ENCODE data around the gene TTN.

The TTN gene

GRCh38 chr2:178811901-178812300 lies 4.7 kb upstream of the TTN start:
- no peak for DNase-seq (ENCODE audit: low read depth)

GRCh38 chr2:178811045-178811444 lies 3.8 kb upstream of the TTN start:
- DNase-seq (ENCODE audit: low read depth) = no peak

DNA sequence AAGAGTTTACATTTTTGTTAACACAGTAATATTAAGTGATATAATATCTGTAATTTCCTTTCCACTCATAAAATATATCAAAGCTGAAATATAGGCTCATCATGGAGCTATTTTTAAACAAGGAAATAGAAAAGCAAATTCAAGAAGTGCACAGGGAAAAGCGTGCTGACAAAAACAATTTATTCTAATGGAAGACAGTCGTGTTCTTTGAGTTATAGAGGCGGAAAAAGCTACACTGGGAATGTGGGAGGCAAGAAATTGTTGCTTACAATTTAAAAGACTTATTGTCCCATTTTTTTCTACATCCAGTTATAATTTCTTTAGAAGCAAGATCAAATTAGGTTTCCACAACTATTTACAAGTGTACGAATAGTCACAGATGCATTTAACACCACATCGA lies 3.2 kb upstream of the TTN start:
- no peak for DNase-seq (ENCODE audit: low read depth)

DNA sequence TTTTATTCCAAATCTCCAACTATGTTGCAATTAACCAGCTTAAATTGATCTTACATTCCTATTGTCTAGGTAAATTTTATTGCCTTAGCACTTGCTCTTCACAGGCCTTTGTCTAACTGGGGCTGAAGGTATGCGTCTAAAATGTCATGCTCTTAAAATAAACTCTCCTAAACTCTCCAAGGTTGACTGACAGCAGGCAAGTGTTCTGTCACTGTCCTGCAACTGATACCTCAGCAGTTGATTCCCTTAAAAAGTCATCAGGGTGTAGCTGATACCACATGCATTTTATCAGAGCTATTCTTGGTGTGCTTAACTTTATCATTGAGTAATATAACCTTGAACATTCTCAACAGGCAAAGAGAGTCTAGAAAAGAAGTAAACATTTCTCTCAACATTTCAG lies 680 bp downstream of the TTN start:
- no peak for DNase-seq (ENCODE audit: low read depth)

GRCh38 chr2:178805457-178805856 lies 1.8 kb downstream of the TTN start:
- no peak for DNase-seq (ENCODE audit: low read depth)

DNA sequence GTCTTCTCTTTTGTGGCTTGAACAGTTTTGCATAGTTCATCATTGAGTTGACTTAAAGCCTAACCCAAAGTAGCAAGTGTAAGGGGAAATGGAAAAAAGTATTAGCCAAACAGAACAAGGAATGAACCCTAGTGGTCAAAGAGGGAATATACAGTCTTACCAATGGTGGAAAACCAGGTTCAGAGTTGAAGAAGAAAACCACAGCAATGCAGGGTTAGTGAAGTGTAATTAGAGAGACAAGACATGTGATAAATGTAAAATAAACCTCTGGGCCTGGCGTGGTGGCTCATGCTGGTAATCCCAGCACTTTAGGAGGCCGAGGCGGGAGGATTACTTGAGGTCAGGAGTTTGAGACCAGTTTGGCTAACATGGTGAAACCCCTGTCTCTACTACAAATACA lies 2.4 kb downstream of the TTN start:
- DNase-seq (ENCODE audit: low read depth) = no peak

GRCh38 chr2:178800510-178800909 lies 6.7 kb downstream of the TTN start:
- DNase-seq (ENCODE audit: low read depth) = no peak

GRCh38 chr2:178799305-178799704 lies 7.9 kb downstream of the TTN start:
- no peak for DNase-seq (ENCODE audit: low read depth)

- DNase-seq (ENCODE audit: low read depth) = peak; percentile 6
Measured at GRCh38 chr2:178796079-178796677, 11.0 kb downstream of the TTN start.

DNA sequence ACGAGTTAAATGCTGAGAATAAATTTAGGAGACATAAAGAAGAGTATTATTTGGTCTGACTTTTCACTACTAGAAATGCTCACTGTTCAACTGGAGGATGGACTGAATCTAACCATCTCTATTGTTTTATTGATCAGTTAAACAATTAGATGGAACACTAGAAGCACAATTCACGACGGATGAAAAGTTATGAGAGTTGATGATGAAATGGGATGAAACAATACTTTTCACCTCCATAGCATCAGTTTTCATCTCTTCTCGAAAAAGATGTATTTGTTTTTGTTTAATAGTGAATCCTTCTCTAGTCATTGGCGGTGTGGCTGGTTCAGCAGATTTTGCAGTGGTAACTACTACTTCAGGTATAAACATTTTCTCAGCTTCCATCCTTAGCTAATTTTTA lies 19.3 kb downstream of the TTN start:
- no peak for DNase-seq (ENCODE audit: low read depth)

DNA sequence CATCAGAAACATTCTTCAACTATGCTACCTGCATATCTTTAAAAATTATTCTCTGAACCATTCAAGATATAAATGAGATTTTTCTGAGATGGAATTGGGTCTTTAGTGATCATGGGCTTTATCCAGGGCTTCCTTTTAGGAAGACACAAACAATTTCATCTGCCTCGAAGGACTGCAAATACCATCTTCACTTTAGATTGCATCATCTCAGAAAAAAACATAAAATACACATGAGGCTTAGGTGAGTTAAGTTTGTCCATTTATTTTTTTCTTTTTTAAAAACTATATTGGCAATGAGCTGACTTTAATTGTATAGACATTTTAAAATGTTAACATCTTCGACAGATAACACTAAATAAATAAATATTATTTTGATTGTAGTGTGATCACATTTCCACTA lies 20.1 kb downstream of the TTN start:
- DNase-seq (ENCODE audit: low read depth) = no peak

DNA sequence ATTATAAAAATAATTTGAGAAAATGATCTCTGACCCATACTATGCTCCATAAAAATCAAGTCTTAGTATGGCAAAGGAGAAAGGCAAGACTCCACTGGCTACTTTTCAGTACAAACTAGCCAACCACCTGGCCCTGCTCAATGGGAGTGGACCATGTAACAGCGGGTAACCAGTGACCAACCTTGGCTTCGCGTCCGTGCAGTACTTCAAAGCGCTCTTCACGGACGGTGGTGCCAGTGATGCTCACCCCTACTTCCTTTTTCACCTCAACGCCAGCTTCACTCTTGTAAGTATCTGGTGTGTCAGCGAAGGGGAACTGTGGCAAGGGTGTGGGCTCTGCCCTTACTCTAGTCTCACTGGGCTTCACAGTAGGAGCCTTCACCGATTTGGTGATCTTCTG lies 23.3 kb downstream of the TTN start:
- DNase-seq (ENCODE audit: low read depth) = no peak

GRCh38 chr2:178782236-178782635 lies 25.0 kb downstream of the TTN start:
- no peak for DNase-seq (ENCODE audit: low read depth)

- DNase-seq (ENCODE audit: low read depth) = no peak
Measured at GRCh38 chr2:178777577-178777976, 29.6 kb downstream of the TTN start.

DNA sequence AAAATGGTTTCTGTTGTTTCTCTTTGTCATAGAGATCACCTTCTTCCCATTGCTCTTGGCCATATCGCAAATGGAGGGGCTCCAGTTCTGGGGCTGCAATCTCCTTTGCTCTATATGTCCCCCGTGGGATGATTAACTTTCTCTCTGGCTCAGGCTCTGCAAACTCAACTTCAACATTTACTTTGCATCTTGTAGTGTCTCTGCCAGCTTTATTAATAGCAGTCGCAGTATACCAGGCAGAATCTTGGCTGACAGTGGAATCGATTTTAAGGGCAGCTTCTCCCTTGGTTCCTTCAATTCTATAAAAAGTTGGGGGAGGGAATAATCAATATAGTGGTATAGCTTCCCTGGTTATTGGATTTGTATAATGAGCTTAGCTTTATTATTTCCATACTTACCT lies 30.5 kb downstream of the TTN start:
- DNase-seq (ENCODE audit: low read depth) = no peak

DNA sequence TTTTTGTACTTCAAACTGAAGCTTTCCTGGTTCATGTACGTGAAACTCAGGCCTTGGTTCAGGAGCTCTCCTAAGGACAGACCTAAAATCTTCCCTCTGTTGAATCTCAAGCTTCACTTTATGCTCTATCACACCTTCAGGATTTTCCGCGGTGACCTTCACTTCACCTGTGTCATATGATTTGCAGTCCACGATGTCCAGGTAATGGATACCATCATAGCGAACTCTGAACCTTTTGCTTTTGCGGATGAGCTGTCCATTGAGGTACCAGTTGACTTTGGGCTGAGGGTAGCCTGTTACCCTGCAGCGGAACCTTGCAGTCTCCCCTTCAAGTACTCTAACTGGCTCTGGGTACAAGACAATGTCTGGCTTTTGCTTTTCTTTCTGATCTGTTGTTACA lies 31.2 kb downstream of the TTN start:
- DNase-seq (ENCODE audit: low read depth) = no peak

- DNase-seq (ENCODE audit: low read depth) = no peak
Measured at GRCh38 chr2:178770518-178770917, 36.7 kb downstream of the TTN start.

DNA sequence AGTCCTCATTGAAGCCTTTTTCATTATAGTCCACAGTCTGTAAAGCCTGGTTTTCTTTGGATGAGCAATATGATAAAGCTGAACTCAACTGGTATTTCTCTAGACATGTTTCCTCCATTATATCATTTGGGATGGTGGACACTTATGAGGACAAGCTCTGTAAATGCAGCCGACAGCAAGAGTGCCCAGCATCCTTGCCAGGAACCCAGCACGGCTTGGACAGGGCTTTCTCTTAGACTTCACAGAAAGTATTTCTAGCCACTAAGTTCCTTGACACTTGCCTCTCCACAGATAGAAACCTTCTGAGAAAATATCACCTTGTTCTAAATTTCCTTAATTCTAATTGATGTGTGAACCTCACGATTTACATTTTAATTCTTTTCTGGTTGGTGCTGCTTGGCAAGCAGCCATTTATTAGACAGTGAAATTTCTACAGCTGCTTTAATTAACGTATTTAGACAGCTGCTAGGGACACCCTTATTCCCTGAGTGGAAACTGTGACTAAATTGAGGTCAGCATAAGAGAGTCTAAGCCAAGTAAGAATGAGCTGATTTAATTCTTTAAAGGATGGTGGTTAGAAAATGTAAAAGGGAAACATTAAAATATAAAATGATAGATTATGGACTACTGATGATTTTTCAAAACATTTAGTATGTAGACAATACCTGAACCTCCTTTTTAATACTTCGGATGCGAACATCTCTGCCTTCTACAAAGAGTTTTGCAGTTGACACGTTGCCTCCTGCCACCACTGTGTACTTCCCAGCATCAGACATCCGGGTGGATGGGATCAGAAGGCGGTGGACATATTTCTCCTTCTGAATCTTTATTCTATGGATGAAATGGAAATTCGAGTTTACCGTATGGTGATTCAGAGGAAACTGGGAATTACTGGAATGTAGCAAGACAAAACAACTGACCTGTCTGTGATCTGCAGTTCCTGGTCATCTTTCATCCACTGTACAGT lies 39.8 kb downstream of the TTN start:
- no peak for DNase-seq (ENCODE audit: low read depth)

GRCh38 chr2:178764097-178764496 lies 43.1 kb downstream of the TTN start:
- no peak for DNase-seq (ENCODE audit: low read depth)

GRCh38 chr2:178761759-178762371 lies 45.4 kb downstream of the TTN start:
- DNase-seq (ENCODE audit: low read depth) = peak; percentile 8

DNA sequence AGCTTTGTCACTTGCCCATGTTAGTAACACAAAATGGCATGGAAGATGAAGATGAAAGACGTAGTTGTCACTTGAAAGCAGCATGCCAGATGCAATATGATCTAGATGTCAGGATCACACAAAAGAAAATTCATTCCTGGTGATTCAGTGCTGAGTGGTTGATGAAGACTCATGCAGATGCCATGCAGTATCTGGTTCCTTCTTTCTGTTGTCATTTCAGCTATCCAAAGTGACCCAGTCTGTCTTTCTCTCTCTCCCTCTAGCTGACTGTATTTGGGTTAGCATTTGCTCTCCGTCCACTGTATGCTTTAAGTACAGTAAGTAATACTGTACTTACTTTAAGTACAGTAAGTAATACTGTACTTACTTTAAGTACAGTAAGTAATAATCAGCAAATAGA lies 50.4 kb downstream of the TTN start:
- DNase-seq (ENCODE audit: low read depth) = peak; percentile 14

DNA sequence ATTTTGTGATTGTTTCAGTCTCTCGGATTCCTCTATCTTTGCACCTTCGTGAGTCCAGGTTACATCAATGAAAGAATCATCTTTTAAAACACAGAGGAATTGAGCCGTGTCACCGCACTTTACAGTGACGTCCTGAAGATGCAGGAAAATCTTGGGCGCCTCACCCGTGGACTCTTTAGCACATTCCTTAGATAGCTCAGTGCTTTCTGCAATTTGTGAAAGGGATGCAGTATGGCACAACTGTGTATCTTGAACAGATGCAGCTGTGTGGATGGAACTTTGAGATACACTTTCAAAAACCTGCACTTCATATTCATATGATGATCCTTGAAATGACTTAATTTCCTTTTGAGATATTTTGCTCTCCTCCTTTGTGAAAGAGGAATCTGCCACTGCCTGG lies 50.9 kb downstream of the TTN start:
- DNase-seq (ENCODE audit: low read depth) = no peak

DNA sequence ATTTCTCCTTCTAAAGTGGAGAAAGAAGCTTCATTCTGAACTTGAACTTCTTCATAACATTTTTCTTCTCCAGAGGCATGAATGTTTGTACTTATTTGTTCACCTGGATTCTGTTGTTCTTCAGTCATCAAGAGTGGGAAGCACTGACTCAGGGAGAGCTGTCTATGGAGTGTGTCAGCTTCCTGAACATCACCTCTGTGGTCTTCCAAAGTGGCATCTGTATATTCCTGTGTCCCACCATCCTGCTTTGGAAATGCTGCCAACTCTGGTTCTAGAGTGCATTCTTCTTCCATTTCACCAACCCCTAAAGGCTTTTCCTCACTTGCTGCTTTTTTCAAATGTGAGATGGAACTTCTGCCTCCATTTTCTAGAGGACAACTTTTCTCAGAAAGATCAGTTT lies 59.5 kb downstream of the TTN start:
- no peak for DNase-seq (ENCODE audit: low read depth)
